Measurements from ENCODE around the gene GP1BB. TPM values are rescaled to one million over a fixed set of nuclear protein-coding genes. Genes with fewer than 3 reads are reported as not detected.

GP1BB gene
- total and polyA plus RNA-seq, 11 donors, result 1.4 to 52.2 (median 10.7) TPM; not detected in 3

GRCh38 chr22:19714312-19715187 lies 8.8 kb upstream of the GP1BB start, which contains the start of gene SEPTIN5:
Gene SEPTIN5 (plus strand): TSS chr22:19714503. CDS start chr22:19714589, 86 bp downstream.
- DNase-seq (peak in 4 of 5 donors; percentile 29 to 65 (median 43)), ATAC-seq (no peak)
- intact Hi-C loops (cut with DNase I), result loop anchor here in 6 of 10 donors (1.0 to 10.0 kb wide), 7 partner anchors 32 to 420 kb away; partner anchors contain the start of genes CDC45 (in 1 of the 6), CLTCL1 (in 1 of the 6) and UFD1 (in 1 of the 6)
- no peaks in the 10 kb centered on the region for H3K9me3 ChIP-seq
- peak within 1 kb of the TSS; percentile 33 to 83 (median 64) for H3K4me3 ChIP-seq
- no peaks in the 10 kb centered on the region for H3K36me3 ChIP-seq
- peaks cover 0 to 37% (median under 1%) of the 10 kb centered on the region in 9 donors for H3K27me3 ChIP-seq
- 1 to 13% (median 2%) methylated on average over 5 to 106 of the region's 106 CpGs for WGBS, 4 donors
- TF ChIP-seq POLR2A (IDR thresholded peaks at IDR 0.05) (no peak), CTCF (IDR thresholded peaks at IDR 0.05) (no peak)
- peaks cover 0 to 59% (median 22%) of the 10 kb centered on the region in 12 donors for H3K4me1 ChIP-seq
- H3K27ac ChIP-seq, result peak within 1 kb of the TSS in 4 of 12 donors; percentile 13 to 69 (median 39)

GRCh38 chr22:19715188-19715930 lies 8.0 kb upstream of the GP1BB start:
- DNase-seq, result peak in 4 of 5 donors; percentile 15 to 38 (median 25)

GRCh38 chr22:19716041-19716828 lies 7.1 kb upstream of the GP1BB start:
- no peak overlapping the region for H3K4me3 ChIP-seq
- peak in 3 of 5 donors; percentile 16 to 50 (median 23) for DNase-seq
- peaks cover 0 to 70% (median 26%) of the 10 kb centered on the region in 12 donors for H3K4me1 ChIP-seq
- TF ChIP-seq CTCF (IDR thresholded peaks at IDR 0.05), result no peak
- no peak for TF ChIP-seq POLR2A (IDR thresholded peaks at IDR 0.05)
- no peaks in the 10 kb centered on the region for H3K9me3 ChIP-seq
- intact Hi-C loops (cut with DNase I), result loop anchor here in 6 of 10 donors (2.0 to 10.0 kb wide), 8 partner anchors 34 to 421 kb away; partner anchors contain the start of genes CDC45 (in 1 of the 6), CLTCL1 (in 1 of the 6) and UFD1 (in 1 of the 6)
- WGBS, 4 donors, result 74 to 84% (median 75%) methylated on average over 10 to 11 of the region's 11 CpGs
- H3K36me3 ChIP-seq, result peaks cover 0 to 15% (median 7%) of the 10 kb centered on the region in 9 donors
- no peak for ATAC-seq
- no peak overlapping the region for H3K27ac ChIP-seq
- peaks cover 0 to 47% (median 3%) of the 10 kb centered on the region in 9 donors for H3K27me3 ChIP-seq

More at GRCh38 chr22:19715188-19715930, 8.0 kb upstream of the GP1BB start:
- ATAC-seq, result no peak
- no peak for TF ChIP-seq POLR2A (IDR thresholded peaks at IDR 0.05)
- TF ChIP-seq CTCF (IDR thresholded peaks at IDR 0.05), result no peak
- Histone ChIP-seq H3K9me3 (no peaks in the 10 kb centered on the region), H3K4me1 (peaks cover 0 to 61% (median 26%) of the 10 kb centered on the region in 12 donors), H3K27ac (peak overlapping the region in 1 of 12 donors; percentile 63), H3K27me3 (peaks cover 0 to 45% (median 3%) of the 10 kb centered on the region in 9 donors), H3K36me3 (peaks cover 0 to 7% (median 0%) of the 10 kb centered on the region in 9 donors), H3K4me3 (peak overlapping the region in 11 of 12 donors; percentile 33 to 83 (median 64))
- intact Hi-C loops (cut with DNase I), result loop anchor here in 6 of 10 donors (5.0 to 10.0 kb wide), 6 partner anchors 33 to 421 kb away; partner anchors contain the start of genes CDC45 (in 1 of the 6), CLTCL1 (in 1 of the 6) and UFD1 (in 1 of the 6)
- WGBS, 4 donors, result 81 to 96% (median 90%) methylated on average over 3 to 4 of the region's 4 CpGs
